ENCODE measurements around the gene ZMYND11. TPM values are rescaled to one million over a fixed set of nuclear protein-coding genes. Genes with fewer than 3 reads are reported as not detected.

ZMYND11 gene
- polyA plus RNA-seq, 1 of the 3 experiments (the other 2 are of a cell fraction): 33.1 TPM

GRCh38 chr10:186911-187310 is 51.7 kb downstream of the ZMYND11 start (continued):
- no peak for TF ChIP-seq REST (IDR thresholded peaks at IDR 0.05; ENCODE audit: low read depth, low read length)
- no peak for TF ChIP-seq SMC3 (IDR thresholded peaks at IDR 0.05; ENCODE audit: low read depth, low read length)

- POLR2A ChIA-PET: no interaction called here
- CTCF ChIA-PET: no interaction called here
- TF ChIP-seq NFIC (IDR thresholded peaks at IDR 0.05; ENCODE audit: borderline replicate concordance): no peak
- TF ChIP-seq USF2 (IDR thresholded peaks at IDR 0.05; ENCODE audit: borderline replicate concordance, low read depth, low read length): no peak
- TF ChIP-seq SMC3 (IDR thresholded peaks at IDR 0.05; ENCODE audit: low read depth, low read length): no peak
- no peak for TF ChIP-seq CTCF (IDR thresholded peaks at IDR 0.05)
- TF ChIP-seq RFX5 (IDR thresholded peaks at IDR 0.05; ENCODE audit: low read length): no peak
- TF ChIP-seq RXRA (IDR thresholded peaks at IDR 0.05; ENCODE audit: borderline replicate concordance, low read depth): no peak
- no peak for TF ChIP-seq POLR2AphosphoS5 (IDR thresholded peaks at IDR 0.05; ENCODE audit: low read depth, low read length)
- no peak for TF ChIP-seq GABPA (IDR thresholded peaks at IDR 0.05; ENCODE audit: low read depth)
- no peak for TF ChIP-seq REST (IDR thresholded peaks at IDR 0.05; ENCODE audit: low read depth, low read length)
- TF ChIP-seq RAD21 (IDR thresholded peaks at IDR 0.05; ENCODE audit: low read length): no peak
- no peak for TF ChIP-seq FOXJ3 (CRISPR knock-in tag; IDR thresholded peaks at IDR 0.05)
- no peak for TF ChIP-seq JUND (IDR thresholded peaks at IDR 0.05)
- TF ChIP-seq EP300 (IDR thresholded peaks at IDR 0.05; ENCODE audit: borderline replicate concordance in 1 of 2, low read depth in 1 of 2, low read length in 1 of 2): no peak
- Histone ChIP-seq H3K27me3 (ENCODE audit: insufficient read depth) (no peaks in the 10 kb centered on the region), H3K4me3 (ENCODE audit: low read depth in 2 of 2, low read length in 1 of 2) (no peak overlapping the region), H3K4me2 (peak overlapping the region; percentile 34; the same call in 1 of the 2 replicates), H3F3A (replicated peaks; ENCODE audit: insufficient read depth) (peaks cover 16% of the 10 kb centered on the region), H2AFZ (ENCODE audit: low read depth) (no peak overlapping the region), H3K9me2 (no peaks in the 10 kb centered on the region), H3K79me2 (ENCODE audit: insufficient read depth) (peaks cover 66% of the 10 kb centered on the region), H3K4me1 (ENCODE audit: control insufficient read depth in 1 of 2, insufficient read depth in 2 of 2, low read depth in 1 of 2, low read length in 1 of 2) (peaks cover 0 to 16% of the 10 kb centered on the region in 2 experiments; a peak in 1 of 4 replicates), H4K20me1 (ENCODE audit: insufficient read depth) (peaks cover 8% of the 10 kb centered on the region; the same call in 1 of the 2 replicates), H3K9ac (no peak overlapping the region), H3K36me3 (replicated peaks in 1 of 2; ENCODE audit: control insufficient read depth in 1 of 2, insufficient read depth in 2 of 2, low read length in 1 of 2) (peaks cover 17 to 35% of the 10 kb centered on the region in 2 experiments), H3K27ac (ENCODE audit: low read depth in 2 of 2, low read length in 1 of 2) (peak overlapping the region in 1 of 2 experiments; percentile 70; a peak in 2 of 4 replicates), H3K9me3 (peaks cover 8% of the 10 kb centered on the region; the same call in 1 of the 2 replicates)
- 68% methylated on average over 2 of the region's 2 CpGs for WGBS (ENCODE audit: low lambda C conversion rate)
- no peak for DNase-seq
Observed at GRCh38 chr10:188546-188945, 53.3 kb downstream of the ZMYND11 start.

All from SK-N-SH (cell line).